ENCODE measurements around the gene DESI1.
A peak's percentile ranks its signal among the peaks of the same experiment; 100 is the strongest.
"Not testable (repeated sequence)": the region's sequence is repeated elsewhere in the genome, so short reads cannot be mapped to it uniquely, and the experiment has no call there.

Gene DESI1

GRCh38 chr22:41582694-41583093, 38.1 kb downstream of the DESI1 start:
- no peak for DNase-seq

- no peak for DNase-seq
These were observed 40.9 kb downstream of the DESI1 start for GRCh38 chr22:41579997-41580355.

GRCh38 chr22:41579297-41579996, 41.4 kb downstream of the DESI1 start:
- no peak for DNase-seq

- DNase-seq: no peak
These were observed 42.0 kb downstream of the DESI1 start for GRCh38 chr22:41578818-41579217.

- no peak for DNase-seq
These were observed 42.7 kb downstream of the DESI1 start for GRCh38 chr22:41578114-41578513.

- DNase-seq: peak; percentile 47
These were observed 44.0 kb downstream of the DESI1 start for GRCh38 chr22:41576877-41577276.

GRCh38 chr22:41575533-41575932, 45.3 kb downstream of the DESI1 start:
- no peak for DNase-seq

- no peak for DNase-seq
These were observed 45.9 kb downstream of the DESI1 start for GRCh38 chr22:41574847-41575381.

GRCh38 chr22:41573677-41574076, 47.2 kb downstream of the DESI1 start:
- DNase-seq: no peak

- DNase-seq: not testable (repeated sequence)
These were observed 48.5 kb downstream of the DESI1 start for GRCh38 chr22:41572305-41572704.

- DNase-seq: no peak
These were observed 49.1 kb downstream of the DESI1 start for GRCh38 chr22:41571786-41572185.

GRCh38 chr22:41570221-41570620, 50.6 kb downstream of the DESI1 start:
- no peak for DNase-seq

- no peak for DNase-seq
These were observed 52.0 kb downstream of the DESI1 start for GRCh38 chr22:41568811-41569210.

GRCh38 chr22:41567512-41567768, 53.4 kb downstream of the DESI1 start:
- DNase-seq: no peak

- peak; percentile 38 for DNase-seq
These were observed 55.3 kb downstream of the DESI1 start for GRCh38 chr22:41565403-41566054.

GRCh38 chr22:41564563-41564962, 56.3 kb downstream of the DESI1 start:
- no peak for DNase-seq

GRCh38 chr22:41563051-41563711, 57.7 kb downstream of the DESI1 start:
- no peak for DNase-seq

GRCh38 chr22:41562461-41562860, 58.4 kb downstream of the DESI1 start:
- DNase-seq: no peak

- DNase-seq: no peak
These were observed 59.1 kb downstream of the DESI1 start for GRCh38 chr22:41561788-41562187.

- no peak for DNase-seq
These were observed 59.5 kb downstream of the DESI1 start for GRCh38 chr22:41561335-41561734.

GRCh38 chr22:41560095-41560471, 60.8 kb downstream of the DESI1 start:
- DNase-seq: no peak

GRCh38 chr22:41558241-41558630, 62.6 kb downstream of the DESI1 start:
- DNase-seq: not testable (repeated sequence)

GRCh38 chr22:41557401-41558240, 63.2 kb downstream of the DESI1 start:
- DNase-seq: peak; percentile 35
